SK-N-MC (cell line): ENCODE measurements around the gene SMARCC1.
A peak's percentile ranks its signal among the peaks of the same experiment; 100 is the strongest.

Source experiments
- DNase-seq: peaks from one replicate; pipeline ENCODE4 v3.0.0-alpha.2; 2011; ENCODE audit warnings: low read depth, low spot score
- H3K27ac ChIP-seq: fragments of 200-600 bp; sonication (generic); 2 replicates; pipeline ENCODE4 v1.5.1; 2016; ENCODE audit warnings: mixed run types
- H3K36me3 ChIP-seq: fragments of 200-600 bp; sonication (generic); 2 replicates; pipeline ENCODE4 v1.6.1; 2017; ENCODE audit warnings: antibody characterized with exemption, low read length, mixed read lengths; ENCODE audit not compliant: insufficient read depth
- H3K4me3 ChIP-seq: fragments of 200-600 bp; sonication (generic); 2 replicates; pipeline ENCODE4 v1.5.1; 2016
- H3K9ac ChIP-seq: fragments of 200-600 bp; sonication (generic); 2 replicates; pipeline ENCODE4 v1.8.0; 2017; ENCODE audit warnings: mixed run types, mixed read lengths; ENCODE audit not compliant: insufficient read length
- H3K9me3 ChIP-seq: fragments of 200-600 bp; sonication (generic); 2 replicates; pipeline ENCODE4 v1.6.1; 2017; ENCODE audit warnings: low read depth, mild to moderate bottlenecking, antibody characterized with exemption, low read length, moderate library complexity, mixed read lengths
- EZH2 ChIP-seq: fragments of 200-600 bp; sonication (generic); IDR thresholded peaks from one replicate; pipeline ENCODE4 v1.6.1; 2017; ENCODE audit warnings: antibody characterized with exemption
- FOXP2 ChIP-seq: optimal IDR thresholded peaks from 2 replicates; pipeline ENCODE3; 2011; ENCODE audit warnings: mild to moderate bottlenecking, moderate library complexity; ENCODE audit not compliant: insufficient read depth; ENCODE audit errors: extremely low read length, control extremely low read depth
- POLR2AphosphoS5 ChIP-seq: IDR thresholded peaks from 2 replicates; pipeline ENCODE4 v1.6.1; 2012; ENCODE audit warnings: mild to moderate bottlenecking, low read depth, low read length, borderline replicate concordance

SMARCC1 gene

DNA sequence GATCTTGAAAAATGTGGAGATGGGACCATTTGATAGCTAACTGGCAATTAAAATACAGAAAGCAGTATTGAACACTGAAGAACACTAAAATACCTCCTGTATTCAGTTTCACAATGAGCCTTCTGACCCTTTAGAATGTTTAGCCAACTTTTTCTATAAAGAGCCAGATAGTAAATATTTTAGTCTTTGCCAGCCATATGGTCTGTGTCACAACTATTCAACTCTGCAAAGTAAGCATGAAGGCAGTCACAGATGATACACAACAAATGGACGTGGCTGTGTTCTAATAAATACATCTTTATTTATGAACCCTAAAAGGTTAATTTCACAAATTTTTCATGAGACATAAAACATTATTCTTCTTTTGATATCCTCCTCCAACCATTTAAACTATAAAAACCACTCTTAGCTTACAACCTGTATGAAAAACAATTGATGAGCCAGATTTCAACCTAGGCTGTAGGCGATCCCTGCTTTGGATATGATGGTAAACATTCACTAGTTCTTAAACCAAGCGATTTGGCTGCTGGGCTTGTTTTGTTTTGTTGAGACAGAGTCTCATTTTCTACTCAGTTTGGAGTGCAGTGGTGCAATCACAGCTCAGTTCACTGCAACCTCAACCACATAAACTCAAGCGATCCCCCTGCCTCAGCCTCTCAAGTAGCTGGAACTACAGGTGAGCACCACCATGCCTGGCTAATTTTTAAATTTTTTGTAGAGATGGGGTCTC lies 189.5 kb downstream of the SMARCC1 start:
- TF ChIP-seq FOXP2 = no peak
- no peak for TF ChIP-seq POLR2AphosphoS5
- TF ChIP-seq EZH2 = no peak
- H3K36me3 ChIP-seq = peaks cover 64% of the 10 kb centered on the region
- no peak overlapping the region for H3K4me3 ChIP-seq
- H3K9ac ChIP-seq = no peak overlapping the region
- DNase-seq = no peak
- H3K27ac ChIP-seq = peak overlapping the region; percentile 19; the same call in 1 of the 2 replicates
- no peaks in the 10 kb centered on the region for H3K9me3 ChIP-seq

DNA sequence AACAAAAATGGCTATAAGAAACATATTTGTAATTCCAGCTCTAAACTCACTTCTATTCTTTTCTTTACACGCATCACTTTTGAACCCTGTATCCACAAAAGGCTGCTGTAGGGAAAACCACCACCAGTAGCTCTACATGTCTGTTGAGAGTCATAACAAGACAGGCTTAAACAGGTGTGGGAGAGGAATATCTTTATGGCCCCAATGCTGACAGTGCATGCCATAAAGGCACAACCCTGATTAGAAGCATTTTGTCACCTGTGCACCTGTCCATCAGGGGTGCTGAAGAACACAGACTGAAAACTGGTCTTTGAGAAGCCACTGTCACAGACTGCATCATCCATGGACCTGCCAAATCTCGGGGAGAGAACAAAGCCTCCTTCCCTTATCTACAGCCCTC lies 191.5 kb downstream of the SMARCC1 start:
- Histone ChIP-seq H3K9ac (no peak overlapping the region), H3K4me3 (no peak overlapping the region), H3K27ac (no peak overlapping the region), H3K9me3 (no peaks in the 10 kb centered on the region), H3K36me3 (peaks cover 81% of the 10 kb centered on the region)
- TF ChIP-seq EZH2 (no peak), FOXP2 (no peak), POLR2AphosphoS5 (no peak)
- DNase-seq = no peak

DNA sequence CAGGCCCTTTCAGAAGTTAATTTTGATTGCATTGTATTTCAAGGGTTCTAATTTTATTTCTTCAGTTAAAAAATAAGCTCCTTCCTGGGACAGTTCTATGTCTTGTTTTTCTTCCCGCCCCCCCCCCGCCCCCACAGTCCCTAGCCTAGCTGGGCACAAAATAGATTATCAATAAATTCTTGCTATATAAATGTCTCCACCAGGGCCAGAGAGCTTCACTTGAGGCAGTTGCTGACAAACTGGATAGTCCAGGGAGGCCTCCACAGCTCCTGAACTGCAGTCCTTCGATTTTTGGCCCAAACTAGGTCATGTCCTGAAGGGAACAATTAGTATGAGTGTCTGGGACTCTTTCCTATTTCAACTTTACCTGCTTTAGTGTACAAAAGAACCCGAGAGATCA lies 193.1 kb downstream of the SMARCC1 start:
- DNase-seq = no peak

DNA sequence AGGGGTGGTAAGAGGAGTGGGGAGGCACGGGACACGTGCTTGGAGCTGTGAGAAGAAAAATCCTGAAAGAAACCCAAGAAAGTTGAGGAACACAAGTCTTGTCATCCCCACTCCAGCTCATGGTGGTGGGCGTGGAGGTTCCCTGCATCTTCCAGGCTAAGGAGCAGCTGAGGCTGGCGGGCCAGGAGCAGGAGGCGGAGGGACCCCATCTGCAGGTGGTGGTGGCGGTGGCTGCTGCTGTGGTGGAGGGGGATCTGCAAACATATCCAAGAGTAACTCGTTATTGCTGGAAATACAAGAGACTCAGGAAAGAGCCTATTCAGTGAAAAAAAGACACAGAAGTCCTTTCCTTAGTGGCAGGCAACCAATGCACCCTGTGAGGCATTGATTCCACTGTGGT lies 193.6 kb downstream of the SMARCC1 start:
- Histone ChIP-seq H3K9ac (no peak overlapping the region), H3K9me3 (no peaks in the 10 kb centered on the region), H3K27ac (no peak overlapping the region), H3K36me3 (peaks cover 68% of the 10 kb centered on the region), H3K4me3 (no peak overlapping the region)
- DNase-seq = no peak
- TF ChIP-seq EZH2 (no peak), FOXP2 (no peak), POLR2AphosphoS5 (no peak)

More for the DNA sequence above, 193.1 kb downstream of the SMARCC1 start:
- TF ChIP-seq POLR2AphosphoS5 = no peak
- no peak overlapping the region for H3K4me3 ChIP-seq
- peaks cover 71% of the 10 kb centered on the region for H3K36me3 ChIP-seq
- H3K27ac ChIP-seq = no peak overlapping the region
- no peak overlapping the region for H3K9ac ChIP-seq
- H3K9me3 ChIP-seq = no peaks in the 10 kb centered on the region

DNA sequence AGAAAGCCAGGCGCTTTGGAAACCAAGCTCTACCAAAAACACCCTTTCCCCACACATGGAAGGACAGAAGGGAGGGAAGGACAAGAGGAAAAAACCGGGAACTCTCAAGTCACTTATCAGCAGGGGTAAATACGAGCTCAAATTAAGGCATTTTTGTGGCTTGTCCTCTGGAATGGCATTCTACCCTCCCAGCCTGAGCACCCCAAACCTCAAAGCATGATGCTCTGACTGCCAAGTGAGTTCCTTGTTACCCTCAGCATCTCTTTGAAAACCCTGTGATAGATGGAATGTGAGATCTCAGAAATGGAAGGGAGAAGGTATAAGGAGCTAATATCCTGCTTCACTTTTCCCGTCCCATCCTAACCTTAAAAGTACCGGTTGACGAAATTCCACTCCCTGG lies 194.9 kb downstream of the SMARCC1 start:
- Histone ChIP-seq H3K4me3 (no peak overlapping the region), H3K36me3 (peaks cover 60% of the 10 kb centered on the region), H3K9ac (no peak overlapping the region), H3K27ac (0 out of 2 replicates have a peak overlapping the region, but pooled peaks have one; percentile 9), H3K9me3 (no peaks in the 10 kb centered on the region)
- no peak for DNase-seq
- no peak for TF ChIP-seq EZH2
- no peak for TF ChIP-seq FOXP2
- TF ChIP-seq POLR2AphosphoS5 = no peak

DNA sequence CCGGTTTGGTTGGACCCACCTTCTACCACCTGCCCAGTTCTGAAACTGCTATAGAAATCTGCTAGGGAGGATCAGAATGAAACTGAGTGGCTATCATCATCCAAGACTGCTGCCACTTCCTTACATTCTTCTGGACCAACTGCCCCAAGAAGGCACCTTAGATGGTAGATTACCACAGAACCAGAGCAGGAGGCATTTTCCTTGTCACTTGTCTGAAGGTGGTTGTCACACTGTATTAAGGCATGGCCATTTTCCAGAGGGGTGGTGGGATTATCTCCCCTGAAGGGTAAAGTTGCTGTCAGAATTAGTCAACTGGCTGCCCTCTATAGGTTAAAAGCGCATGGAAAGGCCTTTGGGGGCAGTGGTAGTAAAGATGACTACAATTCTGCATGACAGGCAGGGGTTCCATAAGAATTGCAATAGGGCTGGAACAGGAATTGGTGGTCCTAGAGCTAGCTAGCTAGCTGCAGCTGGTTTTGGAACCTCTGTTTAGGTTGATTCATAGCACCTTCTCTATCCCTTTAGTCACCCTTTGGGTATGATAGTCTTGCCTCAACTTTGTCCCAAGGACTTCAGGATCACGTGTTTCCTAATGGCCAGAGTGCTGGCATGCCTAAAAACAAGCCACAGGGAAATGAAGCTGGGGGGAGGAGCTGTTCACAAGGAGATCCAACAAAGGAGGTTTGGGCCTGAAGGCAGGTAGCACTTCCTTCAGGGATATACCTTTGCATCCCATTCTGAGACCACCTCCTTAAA lies 198.2 kb downstream of the SMARCC1 start:
- H3K36me3 ChIP-seq = peaks cover 32% of the 10 kb centered on the region

DNA sequence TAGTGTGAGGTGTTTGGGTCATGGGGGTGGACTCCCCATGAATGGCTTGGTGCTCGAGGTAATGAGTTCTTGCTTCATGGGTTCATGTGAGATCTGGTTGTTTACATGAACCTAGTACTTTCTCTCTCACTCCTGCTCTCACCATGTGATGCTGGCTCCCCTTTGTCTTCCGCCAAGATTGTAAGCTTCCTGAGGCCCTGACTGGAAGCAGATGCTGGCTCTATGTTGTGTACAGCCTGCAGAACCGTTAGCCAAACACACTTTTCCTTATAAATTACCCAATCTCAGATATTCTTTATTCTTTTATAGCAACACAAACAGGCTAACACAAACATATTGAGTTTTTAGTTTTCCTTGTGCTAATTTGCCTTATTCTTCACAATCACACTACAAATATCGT lies 199.9 kb downstream of the SMARCC1 start:
- DNase-seq = no peak
- Histone ChIP-seq H3K27ac (0 out of 2 replicates have a peak overlapping the region, but pooled peaks have one; percentile 19), H3K36me3 (peaks cover 16% of the 10 kb centered on the region), H3K4me3 (no peak overlapping the region), H3K9ac (no peak overlapping the region), H3K9me3 (no peaks in the 10 kb centered on the region)
- TF ChIP-seq EZH2 (no peak), POLR2AphosphoS5 (no peak; the same call in 1 of the 2 replicates), FOXP2 (no peak)

More for the DNA sequence above, 198.2 kb downstream of the SMARCC1 start:
- H3K9me3 ChIP-seq = no peaks in the 10 kb centered on the region
- H3K27ac ChIP-seq = no peak overlapping the region
- H3K9ac ChIP-seq = no peak overlapping the region
- TF ChIP-seq FOXP2 (no peak), EZH2 (no peak), POLR2AphosphoS5 (no peak; the same call in 1 of the 2 replicates)
- H3K4me3 ChIP-seq = no peak overlapping the region
- DNase-seq = no peak

DNA sequence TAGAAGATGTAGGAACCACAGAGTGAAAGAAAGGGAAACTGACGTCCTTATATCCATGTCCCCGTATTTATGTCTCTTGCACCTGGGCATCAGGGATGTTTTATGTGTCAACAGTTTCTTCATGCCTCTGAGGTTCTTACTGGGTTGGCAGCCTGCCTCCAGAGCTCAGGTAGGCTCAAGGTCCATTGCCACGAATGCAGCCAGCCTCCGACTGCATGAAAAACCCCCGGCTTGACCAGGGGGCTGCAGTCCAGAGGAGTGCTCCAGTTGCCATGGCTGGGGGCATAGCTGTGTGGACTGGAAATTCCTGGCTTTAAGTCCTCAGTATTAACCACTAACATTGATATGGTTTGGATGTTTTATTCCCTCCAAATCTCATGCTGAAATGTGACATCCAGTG lies 200.3 kb downstream of the SMARCC1 start:
- TF ChIP-seq EZH2 (no peak), POLR2AphosphoS5 (peak; percentile 27; the same call in 1 of the 2 replicates)
- H3K36me3 ChIP-seq = peaks cover 12% of the 10 kb centered on the region
- no peak overlapping the region for H3K9ac ChIP-seq
- DNase-seq = no peak
- no peaks in the 10 kb centered on the region for H3K9me3 ChIP-seq
- no peak overlapping the region for H3K27ac ChIP-seq
- H3K4me3 ChIP-seq = no peak overlapping the region

DNA sequence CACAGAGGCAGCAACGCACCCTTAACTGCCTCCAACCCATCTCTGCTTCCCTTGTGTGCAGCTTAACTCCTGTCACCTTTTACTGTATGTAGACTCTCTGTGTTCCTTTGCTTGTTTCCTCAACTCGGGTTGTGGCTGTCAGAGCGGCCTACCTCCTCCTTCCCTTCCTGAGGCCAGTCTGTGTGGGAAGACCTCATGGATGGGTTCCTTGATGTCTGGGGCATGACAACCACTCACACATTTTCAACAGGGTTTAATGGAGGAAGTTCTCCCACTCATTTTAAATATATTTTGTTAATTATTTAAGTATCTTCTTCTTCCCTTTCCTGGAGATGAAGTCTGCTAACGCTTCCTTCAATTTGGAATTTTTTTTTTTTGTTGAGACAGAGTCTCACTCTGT lies 201.2 kb downstream of the SMARCC1 start:
- H3K9ac ChIP-seq = no peak overlapping the region
- peak overlapping the region; percentile 25; the same call in 1 of the 2 replicates for H3K27ac ChIP-seq
- H3K9me3 ChIP-seq = no peaks in the 10 kb centered on the region
- TF ChIP-seq POLR2AphosphoS5 (no peak; the same call in none of the 2 replicates), EZH2 (no peak), FOXP2 (no peak)
- H3K4me3 ChIP-seq = no peak overlapping the region
- DNase-seq = no peak
- peaks cover 5% of the 10 kb centered on the region; the same call in 1 of the 2 replicates for H3K36me3 ChIP-seq
